Measurements from ENCODE around the gene CLIC1. TPM values are rescaled to one million over a fixed set of nuclear protein-coding genes. Genes with fewer than 3 reads are reported as not detected.

The CLIC1 gene
- polyA plus RNA-seq, 3 donors: 140 to 335 (median 301) TPM

DNA sequence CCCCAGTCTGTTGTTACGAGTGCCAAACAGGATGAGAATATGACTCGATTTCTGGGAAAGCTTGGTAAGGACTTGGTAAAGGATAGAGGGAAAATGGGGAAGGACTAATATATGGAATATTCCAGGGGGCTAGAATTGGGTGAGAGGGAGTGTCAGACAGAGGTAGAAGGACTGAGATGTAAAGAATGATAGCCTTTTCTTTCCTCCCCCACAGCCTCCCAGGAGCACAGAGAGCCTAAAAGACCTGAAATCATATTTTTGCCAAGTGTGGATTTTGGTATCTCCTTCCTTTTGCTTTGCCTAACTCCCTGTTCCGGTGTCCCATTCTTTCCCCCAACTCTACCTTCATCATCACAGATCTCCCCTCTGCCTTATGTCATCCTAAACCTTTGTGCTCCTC is 6.6 kb upstream of the CLIC1 start:
- H3K27ac ChIP-seq (ENCODE audit: low read depth, low read length): no peak overlapping the region
- WGBS, 3 donors: 83 to 94% (median 83%) methylated on average over 3 of the region's 3 CpGs

- 65 to 85% (median 68%) methylated on average over 2 of the region's 2 CpGs for WGBS, 3 donors
- H3K27ac ChIP-seq (ENCODE audit: low read depth, low read length): no peak overlapping the region
These were observed 5.5 kb upstream of the CLIC1 start for GRCh38 chr6:31741815-31742214.

DNA sequence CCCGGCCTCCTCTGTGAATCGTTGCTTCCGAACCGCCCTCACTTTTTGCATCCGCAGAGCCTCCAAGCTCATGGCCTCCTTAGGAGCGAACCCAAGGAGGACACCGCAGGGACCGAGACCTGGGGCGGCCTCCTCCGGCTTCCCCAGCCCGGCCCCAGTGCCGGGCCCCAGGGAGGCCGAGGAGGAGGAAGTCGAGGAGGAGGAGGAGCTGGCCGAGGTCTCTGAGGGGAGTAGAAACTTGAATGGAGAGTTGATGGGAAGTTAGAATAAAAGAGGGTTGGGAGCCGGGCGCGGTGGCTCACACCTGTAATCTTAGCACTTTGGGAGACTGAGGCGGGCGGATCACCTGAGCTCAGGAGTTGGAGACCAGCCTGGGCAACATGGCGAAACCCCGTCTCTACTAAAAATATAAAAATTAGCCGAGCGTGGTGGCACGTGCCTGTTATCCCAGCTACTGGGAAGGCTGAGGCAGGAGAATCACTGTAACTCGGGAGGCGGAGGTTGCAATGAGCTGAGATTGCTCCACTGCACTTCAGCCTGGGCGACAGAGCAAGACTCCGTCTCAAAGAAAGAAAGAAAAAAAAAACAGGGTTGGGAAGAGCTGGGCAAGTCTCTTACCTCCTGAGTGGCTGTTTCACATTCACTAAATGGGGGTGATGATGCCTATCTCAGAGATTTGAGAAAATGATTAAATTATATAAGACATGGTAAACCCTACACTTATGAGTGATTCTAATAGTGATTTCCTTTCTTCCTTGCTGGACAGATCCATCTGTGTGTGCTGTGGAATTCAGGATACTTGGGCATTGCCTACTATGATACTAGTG is 4.3 kb upstream of the CLIC1 start:
- 11 to 21% (median 13%) methylated on average over 29 of the region's 29 CpGs for WGBS, 3 donors
- H3K27ac ChIP-seq (ENCODE audit: low read depth, low read length): no peak overlapping the region

DNA sequence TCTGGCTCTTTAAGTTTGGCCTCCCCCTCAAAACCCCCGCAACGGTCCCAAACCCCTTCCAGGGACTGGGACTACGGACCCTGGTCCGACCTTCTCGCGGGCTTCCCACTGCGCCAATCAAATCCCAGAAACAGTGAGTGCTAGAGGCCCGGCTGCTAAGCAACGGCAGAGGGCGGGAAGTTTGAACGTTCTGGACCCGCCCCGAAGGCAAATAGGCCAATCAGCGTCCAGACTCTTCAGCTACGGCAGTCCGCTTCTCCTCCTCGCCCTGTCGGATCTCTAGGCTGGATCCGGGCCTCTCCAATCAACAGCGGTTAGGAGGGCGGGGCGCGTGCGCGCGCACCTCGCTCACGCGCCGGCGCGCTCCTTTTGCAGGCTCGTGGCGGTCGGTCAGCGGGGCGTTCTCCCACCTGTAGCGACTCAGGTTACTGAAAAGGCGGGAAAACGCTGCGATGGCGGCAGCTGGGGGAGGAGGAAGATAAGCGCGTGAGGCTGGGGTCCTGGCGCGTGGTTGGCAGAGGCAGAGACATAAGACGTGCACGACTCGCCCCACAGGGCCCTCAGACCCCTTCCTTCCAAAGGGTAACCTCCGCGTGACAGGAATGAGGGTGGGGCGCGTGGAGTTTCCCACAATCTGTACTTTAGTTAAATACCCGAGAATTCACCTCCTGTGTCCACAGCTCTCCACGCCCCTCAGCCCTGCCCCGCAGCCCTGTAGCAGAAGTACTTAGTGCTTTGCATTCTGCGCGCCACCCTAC is 3.5 kb upstream of the CLIC1 start, which contains the start of gene MSH5:
MSH5 (plus strand) TSS at position 367 of the 758 bp plus-strand sequence. CDS start 462 bp downstream, outside the sequence.
- H3K27ac ChIP-seq (ENCODE audit: low read depth, low read length): no peak within 1 kb of the TSS
- WGBS, 3 donors: 0% methylated on average over 56 to 58 of the region's 58 CpGs

GRCh38 chr6:31737991-31738979 is 2.0 kb upstream of the CLIC1 start:
- 5 to 8% (median 8%) methylated on average over 6 of the region's 6 CpGs for WGBS, 3 donors
- H3K27ac ChIP-seq (ENCODE audit: low read depth, low read length): peak overlapping the region; percentile 68

DNA sequence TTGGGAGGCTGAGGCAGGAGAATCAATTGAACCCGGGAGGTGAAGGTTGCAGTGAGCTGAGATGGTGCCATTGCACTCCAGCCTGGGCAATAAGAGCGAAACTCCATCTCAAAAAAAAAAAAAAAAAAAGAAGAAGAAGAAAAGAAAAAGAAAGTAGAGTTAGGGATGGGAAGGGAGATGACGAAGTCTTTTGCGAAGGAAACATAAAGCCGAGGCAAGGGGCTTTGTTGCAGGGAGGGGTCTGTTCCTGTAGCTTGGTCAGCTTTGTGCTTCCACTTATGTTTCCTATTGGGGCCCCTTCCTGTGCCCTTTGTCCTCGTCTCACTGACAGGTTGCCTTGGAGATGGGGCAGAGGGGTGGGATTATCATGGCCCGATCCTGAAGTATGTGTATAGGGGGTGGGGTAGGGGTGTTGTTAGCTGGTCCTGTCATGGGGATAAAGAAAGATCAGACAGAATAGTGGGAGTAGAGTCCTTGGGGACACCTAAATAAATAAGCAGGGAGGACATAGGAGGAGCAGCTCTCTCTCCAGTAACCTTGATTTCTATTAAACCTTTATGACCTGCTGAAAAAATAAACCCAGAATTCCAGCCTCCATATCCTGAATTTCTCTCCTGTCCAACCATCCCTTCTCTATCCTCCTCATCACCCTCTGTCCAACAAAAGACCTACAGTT is 1.1 kb upstream of the CLIC1 start:
- H3K27ac ChIP-seq (ENCODE audit: low read depth, low read length): peak overlapping the region; percentile 68
- 21 to 49% (median 23%) methylated on average over 6 to 7 of the region's 7 CpGs for WGBS, 3 donors

- peak overlapping the region; percentile 79 for H3K27ac ChIP-seq (ENCODE audit: low read depth, low read length)
- 19 to 40% (median 21%) methylated on average over 10 of the region's 10 CpGs for WGBS, 3 donors
These were observed 511 bp upstream of the CLIC1 start for GRCh38 chr6:31736768-31737314.

DNA sequence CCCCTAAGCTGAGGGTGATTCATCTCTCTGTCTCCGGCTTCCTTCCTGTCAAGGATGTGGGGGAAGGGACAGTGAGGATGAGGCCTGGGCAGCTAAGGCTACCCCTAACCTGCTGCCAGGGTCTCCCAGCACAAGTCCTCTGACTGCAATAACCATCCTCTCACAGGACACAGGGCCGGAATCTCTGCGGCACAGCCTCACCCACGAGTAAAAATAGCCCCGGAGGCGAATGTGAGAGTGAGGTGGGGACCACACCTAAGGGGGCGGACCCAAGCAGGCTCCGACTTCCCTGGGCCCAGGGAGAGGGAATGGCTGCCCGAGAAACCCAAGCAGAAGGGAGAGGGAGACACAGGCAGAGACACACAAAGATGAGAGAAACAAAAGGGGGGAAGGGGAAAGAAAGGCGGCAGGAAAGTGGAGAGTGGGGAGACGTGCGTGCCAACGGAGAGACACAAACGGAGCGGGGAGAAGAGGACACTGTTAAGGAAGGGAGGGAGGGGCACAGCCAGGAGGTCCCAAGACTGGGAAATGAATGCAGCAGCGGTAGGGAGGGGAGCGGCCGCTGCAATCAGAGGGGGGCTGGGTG is 1.4 kb downstream of the CLIC1 start:
- H3K27ac ChIP-seq (ENCODE audit: low read depth, low read length): peak overlapping the region; percentile 5
- WGBS, 3 donors: 0 to 29% (median 1%) methylated on average over 17 to 18 of the region's 18 CpGs

DNA sequence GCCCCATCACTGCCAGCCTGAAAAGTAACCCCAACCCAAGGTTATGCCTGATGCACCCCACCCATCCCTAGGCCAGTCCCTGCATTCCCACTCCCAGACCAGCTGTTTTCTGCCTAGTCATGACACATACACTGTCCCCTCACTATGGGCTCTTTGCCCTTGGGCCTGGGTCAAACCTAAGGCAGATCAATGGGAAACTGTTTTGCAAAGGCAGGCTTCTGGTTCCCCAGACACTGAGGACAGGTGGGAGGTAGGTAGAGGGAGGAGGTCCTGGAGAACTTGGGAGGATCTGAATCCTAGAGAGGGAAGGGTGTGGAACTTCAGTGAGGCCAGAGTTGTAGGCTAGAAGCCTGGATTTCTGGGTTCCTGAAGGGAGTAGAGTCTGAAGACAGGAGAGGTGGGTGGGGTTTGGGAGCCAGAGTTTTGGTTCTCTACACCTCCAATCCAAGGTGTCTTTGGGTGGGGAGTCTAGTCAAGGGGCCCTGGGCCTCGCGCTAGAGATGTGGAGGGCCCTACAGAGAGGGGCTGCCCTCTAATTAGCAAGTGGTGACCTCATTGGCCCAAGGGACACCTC is 2.0 kb downstream of the CLIC1 start:
- 7 to 94% (median 8%) methylated on average over 2 of the region's 2 CpGs for WGBS, 3 donors
- peak overlapping the region; percentile 44 for H3K27ac ChIP-seq (ENCODE audit: low read depth, low read length)

DNA sequence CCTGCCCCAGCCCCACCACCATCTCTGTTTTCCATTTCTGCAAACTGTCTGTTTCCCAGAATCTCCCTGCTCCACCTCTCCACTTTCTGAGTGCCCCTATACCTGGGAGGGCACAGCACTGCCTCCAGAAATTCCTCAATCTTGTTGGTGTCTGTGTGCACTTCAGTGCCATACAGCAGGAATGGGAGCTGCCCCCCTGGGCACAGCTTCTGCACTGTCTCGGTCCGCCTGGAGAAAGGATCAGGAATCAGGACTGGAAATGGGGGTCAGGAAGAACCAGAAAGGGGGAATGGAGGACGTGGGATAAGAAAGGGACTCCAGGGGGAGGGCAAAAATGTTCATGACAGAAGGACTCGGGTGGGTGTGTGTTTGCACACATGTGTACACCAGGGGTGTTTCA is 2.6 kb downstream of the CLIC1 start:
- 82 to 88% (median 84%) methylated on average over 4 of the region's 4 CpGs for WGBS, 3 donors
- H3K27ac ChIP-seq (ENCODE audit: low read depth, low read length): peak overlapping the region; percentile 44

GRCh38 chr6:31732029-31732428 is 4.3 kb downstream of the CLIC1 start:
- 63 to 71% (median 66%) methylated on average over 3 of the region's 3 CpGs for WGBS, 3 donors
- no peak overlapping the region for H3K27ac ChIP-seq (ENCODE audit: low read depth, low read length)

DNA sequence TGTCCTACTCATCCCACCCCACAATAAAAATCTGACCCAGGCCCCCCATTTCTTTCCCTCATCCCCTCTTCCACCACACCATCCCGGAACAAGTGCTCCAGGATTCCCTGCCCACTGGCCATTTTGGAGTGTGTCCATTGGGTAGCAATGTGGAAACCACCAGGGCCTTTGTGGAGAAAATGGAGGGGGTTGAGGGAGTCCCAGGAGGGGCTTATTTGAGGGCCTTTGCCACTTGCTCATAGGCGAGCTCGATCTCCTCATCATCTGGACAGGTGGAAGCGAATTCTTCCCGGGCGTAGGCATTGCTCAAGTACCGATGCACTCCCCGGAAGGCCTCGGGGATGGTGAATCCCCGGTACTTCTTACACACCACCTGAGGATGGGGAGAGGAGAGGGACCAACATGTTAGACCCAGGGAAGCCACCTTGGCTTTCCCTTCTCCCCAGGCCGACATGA is 5.7 kb downstream of the CLIC1 start:
- no peak overlapping the region for H3K27ac ChIP-seq (ENCODE audit: low read depth, low read length)
- WGBS, 3 donors: 83 to 92% (median 86%) methylated on average over 11 of the region's 11 CpGs

GRCh38 chr6:31729979-31730630 is 6.2 kb downstream of the CLIC1 start:
- WGBS, 3 donors: 2 to 10% (median 3%) methylated on average over 46 of the region's 46 CpGs
- no peak overlapping the region for H3K27ac ChIP-seq (ENCODE audit: low read depth, low read length)

DNA sequence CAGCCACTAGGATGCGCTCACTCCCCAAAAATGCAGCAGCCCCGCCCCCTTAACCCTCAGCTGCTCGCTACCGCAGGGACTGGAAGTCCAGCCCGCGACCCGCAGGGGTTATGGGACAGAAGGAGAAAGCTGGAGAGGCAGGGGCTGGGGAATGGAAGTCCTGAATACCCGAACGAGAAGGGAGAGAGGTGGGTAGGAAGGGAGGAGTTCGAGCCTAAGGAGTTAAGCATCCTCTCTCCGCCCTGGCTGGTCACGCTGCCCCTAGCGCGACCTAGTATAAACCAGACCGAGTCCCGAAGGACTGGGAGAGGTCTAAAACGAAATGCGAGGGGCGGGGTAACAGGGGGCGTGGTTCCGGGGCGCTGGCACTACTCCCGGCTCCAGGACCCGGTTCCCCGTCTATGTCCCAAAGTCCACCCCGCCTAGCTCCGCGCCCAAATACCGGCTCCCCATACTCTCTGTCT is 6.8 kb downstream of the CLIC1 start:
- WGBS, 3 donors: 0 to 1% (median 1%) methylated on average over 28 to 29 of the region's 29 CpGs
- no peak overlapping the region for H3K27ac ChIP-seq (ENCODE audit: low read depth, low read length)

DNA sequence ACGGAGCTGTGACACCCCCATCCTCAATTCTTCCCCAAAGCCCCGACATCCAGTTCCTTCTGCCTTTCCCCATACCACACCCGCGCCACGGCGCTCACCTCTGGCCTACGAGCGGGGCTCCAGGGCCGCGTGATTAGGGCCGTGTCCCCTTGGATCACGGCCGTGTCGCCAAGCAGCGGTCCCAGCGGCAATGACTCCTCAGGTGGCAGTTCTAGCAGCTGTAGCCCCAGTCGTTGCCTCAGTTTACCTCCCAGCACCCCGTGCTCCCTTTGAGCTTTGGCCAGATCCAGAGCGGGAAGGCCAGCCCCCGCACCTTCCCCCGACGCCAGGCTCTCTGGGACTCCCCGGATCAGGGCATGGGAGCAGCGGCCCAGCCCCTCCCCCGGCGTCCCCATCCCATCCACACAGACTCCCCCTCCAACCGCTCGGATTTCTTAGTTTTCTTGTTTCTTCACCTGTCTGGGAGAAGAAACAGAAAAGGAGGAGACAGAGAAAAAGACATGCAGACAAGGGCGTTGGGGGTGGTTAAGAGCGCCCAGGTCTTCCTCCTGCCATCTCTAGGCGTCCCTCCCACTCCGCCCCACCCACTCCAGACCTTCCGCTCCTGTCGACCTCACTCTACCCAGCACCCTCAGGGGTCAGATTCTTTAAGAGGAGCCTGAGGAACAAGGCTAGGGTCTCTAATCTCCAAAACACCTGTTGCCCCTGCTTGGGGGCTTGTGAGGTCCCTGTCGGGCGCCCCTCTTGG is 7.4 kb downstream of the CLIC1 start, which contains the start of gene DDAH2:
DDAH2 (minus strand) TSS at position 533 of the 748 bp plus-strand sequence; CDS start at position 395, 138 bp downstream.
- 17 to 19% (median 17%) methylated on average over 36 of the region's 36 CpGs for whole genome bisulfite sequencing, 3 donors
- peak within 1 kb of the TSS; percentile 17 for H3K27ac ChIP-seq (ENCODE audit: low read depth, low read length)
